ENCODE measurements around the gene PTCH2.

GRCh38 chr1:44862829-44863401 is 19.9 kb upstream of the PTCH2 start:
- no peak for TF ChIP-seq CTCF (IDR thresholded peaks at IDR 0.05)
- TF ChIP-seq POLR2A (IDR thresholded peaks at IDR 0.05; ENCODE audit: low read depth) = no peak
- no peak for TF ChIP-seq EP300 (IDR thresholded peaks at IDR 0.05)

Measured in esophagus muscularis mucosa (tissue), 4 donors.